ENCODE measurements around the gene NXN.
"Not testable (repeated sequence)": the region's sequence is repeated elsewhere in the genome, so short reads cannot be mapped to it uniquely, and the experiment has no call there.

Gene NXN

GRCh38 chr17:880443-881269 lies 98.9 kb downstream of the NXN start:
- DNase-seq = no peak
- intact Hi-C loops (cut with DNase I) = no loop called here

DNA sequence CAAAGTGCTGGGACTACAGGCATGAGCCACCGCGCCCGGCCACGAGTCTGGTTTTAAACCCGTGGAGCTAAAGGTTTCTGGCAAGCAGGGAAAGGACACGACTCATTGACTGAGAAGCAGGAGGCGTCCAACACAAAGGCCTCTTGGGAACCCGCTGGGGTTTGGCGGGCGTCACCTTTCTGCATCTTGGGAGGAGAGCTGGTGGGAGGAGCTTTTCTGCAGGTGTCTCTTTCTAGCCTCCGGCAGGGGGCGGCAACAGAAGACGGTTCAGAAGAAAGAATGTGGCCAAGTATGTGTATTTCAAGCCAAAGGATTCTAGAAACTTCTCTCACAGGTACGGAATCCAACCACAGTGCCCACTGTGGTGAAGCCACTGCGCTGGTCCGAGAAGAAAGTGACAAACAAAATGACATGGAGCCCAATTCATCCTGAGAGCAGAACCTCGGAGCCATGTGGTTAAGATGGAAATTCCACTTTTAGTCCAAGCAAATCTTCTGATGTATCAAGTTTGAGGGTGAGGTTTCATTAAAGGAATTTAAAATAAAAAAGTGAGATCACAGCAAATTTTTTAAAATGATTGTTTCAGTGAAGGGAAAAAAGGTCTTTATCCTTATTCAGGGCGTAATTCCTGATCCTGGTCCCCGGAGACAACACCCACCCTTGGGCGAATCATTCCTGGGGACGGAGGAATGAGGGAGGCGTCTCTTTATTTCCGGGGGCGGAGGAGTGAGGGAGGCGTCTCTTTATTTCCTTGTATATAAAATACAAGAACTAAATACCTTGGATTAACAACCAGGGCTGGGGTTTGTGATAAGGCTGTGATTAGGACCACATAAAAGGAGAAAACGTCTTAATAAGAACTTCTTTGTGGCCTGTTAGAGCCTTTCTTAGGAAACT lies 99.8 kb downstream of the NXN start:
- intact Hi-C loops (cut with DNase I) = no loop called here

DNA sequence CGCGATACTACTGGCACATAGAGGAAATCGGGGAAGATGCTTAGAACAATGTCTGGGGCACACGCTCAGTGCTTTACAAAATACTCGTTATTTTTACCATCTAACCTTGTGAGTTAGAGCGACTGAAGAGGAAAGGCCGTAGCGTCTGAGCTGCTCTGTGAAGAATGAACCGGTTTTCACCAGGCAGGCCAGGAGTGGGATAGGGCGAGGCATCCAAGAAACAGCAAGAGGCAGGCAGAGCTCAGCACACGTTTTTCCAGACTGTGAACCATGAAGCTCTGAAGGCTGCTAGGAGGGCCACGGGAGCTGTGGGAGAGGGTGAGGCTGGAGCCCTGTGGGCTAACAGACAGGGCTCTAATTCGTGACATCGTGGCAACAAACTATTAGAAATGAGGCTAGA lies 101.9 kb downstream of the NXN start:
- DNase-seq = no peak
- intact Hi-C loops (cut with DNase I) = no loop called here

More for the DNA sequence above, 99.8 kb downstream of the NXN start:
- peak in 27 of 42 donors; percentile 7 to 59 (median 28) for DNase-seq

- intact Hi-C loops (cut with DNase I) = no loop called here
- DNase-seq = no peak
Measured at GRCh38 chr17:876272-876671, 103.3 kb downstream of the NXN start.

DNA sequence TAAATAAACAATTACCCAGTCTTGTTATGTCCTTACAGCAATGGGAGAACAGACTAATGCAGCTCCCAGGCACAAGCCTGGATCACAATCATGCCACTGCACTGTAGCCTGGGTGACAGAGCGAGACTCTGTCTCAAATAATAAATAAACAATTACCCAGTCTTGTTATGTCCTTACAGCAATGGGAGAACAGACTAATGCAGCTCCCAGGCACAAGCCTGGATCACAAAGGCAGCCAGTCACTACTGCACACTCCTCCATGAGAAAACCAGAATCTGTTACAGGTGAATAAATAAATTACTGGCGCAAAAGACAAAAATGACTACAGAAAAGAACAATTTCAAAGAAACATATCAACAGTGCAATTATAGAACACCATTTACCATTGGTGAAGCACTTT lies 105.0 kb downstream of the NXN start:
- intact Hi-C loops (cut with DNase I); DNase-seq: not testable (repeated sequence)

- intact Hi-C loops (cut with DNase I) = no loop called here
Measured at GRCh38 chr17:872855-873254, 106.7 kb downstream of the NXN start.

DNA sequence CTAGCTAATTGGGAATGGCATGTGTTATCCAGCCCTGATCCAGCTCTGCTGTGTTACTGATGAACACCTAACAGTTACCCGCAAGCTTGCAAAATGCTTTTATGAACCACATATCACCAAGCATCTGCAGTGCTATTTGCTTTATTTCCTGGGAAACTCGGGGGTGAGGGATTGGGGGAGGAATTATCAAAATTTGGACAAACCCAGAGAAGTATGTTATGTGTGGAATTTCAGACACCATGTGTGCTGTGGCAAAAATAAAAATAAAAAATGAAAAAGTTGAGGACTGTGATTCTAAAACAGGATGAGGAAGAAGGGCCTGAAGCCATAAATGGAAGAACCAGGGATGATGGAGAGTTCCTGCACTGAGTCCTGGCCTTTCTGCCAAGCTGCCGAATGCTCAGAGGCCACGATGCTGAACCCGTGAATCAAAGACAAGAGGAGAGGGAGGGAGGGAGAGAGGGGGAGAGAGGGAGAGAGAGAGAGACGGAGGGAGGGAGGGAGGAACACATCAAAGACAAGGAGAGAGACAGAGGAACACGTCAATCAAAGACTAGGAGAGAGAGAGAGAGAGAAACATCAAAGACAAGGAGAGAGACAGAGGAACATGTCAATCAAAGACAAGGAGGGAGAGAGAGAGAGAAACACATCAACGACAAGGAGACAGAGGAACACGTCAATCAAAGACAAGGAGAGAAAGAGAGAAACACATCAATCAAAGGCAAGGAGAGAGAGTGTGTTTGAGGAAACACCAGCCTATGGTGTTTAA lies 107.6 kb downstream of the NXN start:
- intact Hi-C loops (cut with DNase I) = no loop called here
- DNase-seq = no peak

More at GRCh38 chr17:872855-873254, 106.7 kb downstream of the NXN start:
- no peak for DNase-seq

DNA sequence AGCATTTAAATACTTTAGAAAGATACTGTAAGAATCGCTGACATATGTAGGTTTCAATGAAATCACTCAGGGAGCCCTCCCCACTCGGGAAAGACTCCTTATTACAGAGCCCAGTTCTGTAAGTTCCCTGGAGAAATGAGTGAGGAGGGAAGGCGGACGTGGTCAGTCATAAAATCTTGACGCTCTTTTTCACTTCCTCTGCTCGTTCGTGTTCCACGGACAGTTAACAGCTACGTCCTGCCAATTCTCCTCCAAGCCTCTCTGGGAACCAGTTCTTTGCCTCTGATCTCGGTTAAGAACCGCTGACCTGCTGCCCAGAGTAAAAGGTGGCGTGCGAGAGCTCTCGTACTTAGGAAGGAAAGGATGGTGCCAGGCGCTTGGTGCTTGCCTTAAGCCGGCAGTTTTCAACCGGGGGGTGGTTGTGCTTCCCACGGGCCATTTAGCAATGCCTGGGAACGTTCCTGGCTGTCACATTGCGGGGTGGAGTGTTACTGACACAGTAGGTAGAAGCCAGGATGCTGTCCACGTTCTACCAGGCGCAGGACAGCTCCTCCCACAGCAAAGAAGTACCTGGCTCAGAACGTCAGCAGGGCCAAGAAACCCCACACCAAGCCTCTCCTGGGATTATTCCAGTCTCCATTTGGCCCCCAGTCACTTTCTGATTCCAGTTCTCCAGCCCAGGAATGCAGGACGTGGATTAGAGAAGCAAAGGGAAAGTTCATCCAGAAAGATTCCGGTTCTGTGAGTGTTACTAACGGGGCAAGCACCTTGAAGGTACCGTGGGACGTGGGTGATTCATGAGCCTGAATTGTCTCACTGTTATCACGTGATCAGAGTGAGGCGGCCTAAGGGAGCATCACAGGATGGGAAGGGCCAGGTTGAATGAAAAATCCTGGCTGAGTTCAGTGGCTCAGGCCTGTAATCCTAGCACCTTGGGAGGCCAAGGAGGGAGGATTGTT lies 109.7 kb downstream of the NXN start:
- intact Hi-C loops (cut with DNase I) = no loop called here
- DNase-seq = peak in 12 of 42 donors; percentile 7 to 50 (median 14)

DNA sequence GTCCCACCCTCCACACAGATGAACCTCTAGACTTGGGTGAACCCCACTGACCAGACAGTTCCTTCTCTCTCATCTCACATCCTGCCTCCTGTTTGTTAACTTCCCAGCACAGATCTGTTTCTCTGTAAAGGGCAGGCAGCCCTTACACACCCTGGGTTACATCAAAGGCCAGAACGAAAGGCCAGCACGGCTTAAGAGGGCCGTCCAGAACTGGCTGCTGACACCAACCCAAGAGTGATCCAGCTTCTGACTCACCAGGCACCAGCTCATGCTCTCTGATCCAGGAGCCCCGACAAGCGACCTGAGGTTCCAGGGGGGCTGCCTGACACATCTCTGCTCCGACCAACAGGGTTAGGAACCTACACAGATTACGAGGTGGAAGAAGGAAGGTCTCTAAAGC lies 110.5 kb downstream of the NXN start:
- DNase-seq = peak in 6 of 42 donors; percentile 10 to 42 (median 24)
- intact Hi-C loops (cut with DNase I) = no loop called here

DNA sequence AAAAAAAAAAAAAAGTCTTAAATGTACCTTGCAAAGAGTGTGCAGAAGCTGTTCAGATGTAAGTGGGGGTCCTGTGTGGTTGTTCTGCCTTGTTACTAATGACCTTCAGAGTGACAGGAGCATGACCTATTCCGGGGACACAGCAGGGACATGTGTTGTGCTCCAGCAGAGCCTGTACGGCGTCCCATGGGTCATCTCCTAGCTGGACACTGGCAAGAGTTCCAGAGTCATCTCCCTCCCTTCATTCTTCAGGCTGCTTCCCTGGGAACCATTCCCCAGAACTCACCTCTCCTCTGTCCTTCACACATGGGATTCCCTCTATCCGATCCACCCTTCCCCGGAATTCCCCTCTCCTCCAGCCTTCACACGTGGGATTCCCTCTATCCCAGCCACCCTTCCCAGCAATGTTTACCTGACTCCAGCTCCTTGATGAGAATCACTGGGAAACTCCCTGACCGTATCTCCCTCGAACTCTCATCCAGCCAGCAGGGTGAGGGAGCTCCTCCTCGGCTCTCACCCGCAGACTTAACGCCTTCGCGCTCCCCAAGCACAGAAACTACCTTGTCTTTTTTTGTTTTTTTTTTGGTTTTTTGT lies 111.6 kb downstream of the NXN start:
- intact Hi-C loops (cut with DNase I) = no loop called here
- DNase-seq = no peak

- intact Hi-C loops (cut with DNase I); DNase-seq: not testable (repeated sequence)
Measured at GRCh38 chr17:867238-867637, 112.3 kb downstream of the NXN start.

GRCh38 chr17:866568-867103 lies 112.9 kb downstream of the NXN start:
- intact Hi-C loops (cut with DNase I) = no loop called here

GRCh38 chr17:864315-864714 lies 115.3 kb downstream of the NXN start:
- DNase-seq = no peak
- intact Hi-C loops (cut with DNase I) = no loop called here

More at GRCh38 chr17:866568-867103, 112.9 kb downstream of the NXN start:
- DNase-seq = no peak

DNA sequence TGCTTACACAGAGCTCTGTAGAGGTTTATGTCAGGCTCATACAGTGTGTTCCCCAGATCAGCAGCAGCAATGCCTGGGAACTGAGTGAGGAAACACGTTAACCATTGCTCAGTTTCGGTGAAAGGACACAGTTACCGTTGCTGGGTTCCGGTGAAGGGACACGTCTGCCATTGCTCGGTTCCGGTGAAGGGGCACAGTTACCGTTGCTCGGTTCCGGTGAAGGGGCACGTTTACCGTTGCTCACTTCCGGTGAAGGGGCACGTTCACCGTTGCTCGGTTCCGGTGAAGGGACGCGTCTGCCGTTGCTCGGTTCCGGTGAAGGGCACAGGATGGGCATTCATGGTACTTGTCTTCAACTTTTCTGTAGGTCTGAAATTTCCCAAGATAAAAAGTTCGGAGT lies 115.7 kb downstream of the NXN start:
- intact Hi-C loops (cut with DNase I) = no loop called here
- no peak for DNase-seq

DNA sequence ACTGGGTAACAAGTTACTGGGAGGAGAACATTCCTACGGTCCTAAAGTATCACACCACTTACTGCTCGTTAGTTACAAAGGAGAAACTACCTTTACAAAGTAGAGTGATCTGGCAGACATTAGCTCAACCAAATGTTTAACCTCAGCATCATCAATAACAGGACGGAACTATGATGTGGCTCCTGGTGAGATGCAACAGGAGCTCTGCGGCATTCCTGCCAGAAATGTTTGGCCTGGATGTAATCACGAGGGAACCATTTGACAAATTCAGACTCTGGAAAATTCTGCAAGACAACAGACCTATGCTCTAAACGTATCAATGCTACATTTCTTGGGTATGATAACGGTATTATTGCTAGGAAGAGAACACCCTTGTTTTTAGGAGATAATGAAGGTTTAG lies 117.0 kb downstream of the NXN start:
- intact Hi-C loops (cut with DNase I) = no loop called here
- DNase-seq = no peak

DNA sequence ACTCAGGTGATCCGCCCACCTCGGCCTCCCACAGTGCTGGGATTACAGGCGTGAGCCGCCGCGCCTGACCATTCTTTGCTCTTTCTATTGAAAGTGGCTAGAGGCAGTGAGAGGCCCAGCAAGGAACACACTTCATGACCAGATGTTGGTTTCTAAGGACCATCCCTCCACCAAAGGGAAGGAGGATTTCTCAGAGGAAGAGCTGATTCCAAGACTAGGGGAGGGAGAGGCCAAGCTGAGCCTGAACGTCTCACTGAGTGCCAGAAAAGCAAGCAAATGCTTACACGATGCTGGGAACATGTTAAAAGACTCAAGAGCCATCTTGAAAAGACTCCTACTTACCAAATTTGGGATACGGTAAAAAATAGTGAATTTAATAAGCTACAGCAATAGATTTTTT lies 118.2 kb downstream of the NXN start:
- intact Hi-C loops (cut with DNase I) = no loop called here
- DNase-seq = no peak

DNA sequence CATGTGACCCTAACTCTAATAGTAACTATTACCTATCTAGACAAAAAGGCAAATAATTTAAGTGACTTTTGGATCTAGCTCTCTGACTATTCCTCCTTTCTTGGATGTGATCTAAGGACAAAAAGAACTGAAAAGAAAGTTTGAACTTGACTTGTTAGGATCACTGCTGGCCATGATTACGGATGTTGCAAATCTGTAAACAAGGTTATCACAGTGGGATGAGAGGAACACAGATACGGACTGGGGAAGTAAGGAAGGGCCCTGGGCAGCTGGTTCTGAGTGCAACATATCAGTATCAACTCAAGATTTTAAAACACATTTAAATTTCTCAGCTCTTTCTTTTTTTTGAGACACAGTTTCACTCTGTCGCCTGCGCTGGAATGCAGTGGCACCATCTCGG lies 118.8 kb downstream of the NXN start:
- intact Hi-C loops (cut with DNase I) = no loop called here
- no peak for DNase-seq

- intact Hi-C loops (cut with DNase I) = no loop called here
- DNase-seq = no peak
Measured at GRCh38 chr17:859824-860195, 119.8 kb downstream of the NXN start.
